HFF-Myc (cell line): ENCODE measurements around the gene AANAT.

Source experiments
- DNase-seq: peaks from one replicate; pipeline ENCODE4 v3.0.0-alpha.2; 2011; ENCODE audit warnings: low read depth; ENCODE audit errors: extremely low read depth
- H3K4me3 ChIP-seq: replicated peaks from 2 replicates; pipeline ENCODE4 v1.5.1; 2011; ENCODE audit warnings: low read depth, mild to moderate bottlenecking, control low read depth, low read length
- TF ChIP-seq, protein P1 (sequence below): IDR thresholded peaks from 2 replicates; pipeline ENCODE4 v1.5.1; 2012; ENCODE audit warnings: mild to moderate bottlenecking, low read depth, low read length, control low read depth; ENCODE audit errors: missing control alignments

The AANAT gene

GRCh38 chr17:76440751-76441362 lies 26.5 kb upstream of the AANAT start:
- TF ChIP-seq, protein P1, sequence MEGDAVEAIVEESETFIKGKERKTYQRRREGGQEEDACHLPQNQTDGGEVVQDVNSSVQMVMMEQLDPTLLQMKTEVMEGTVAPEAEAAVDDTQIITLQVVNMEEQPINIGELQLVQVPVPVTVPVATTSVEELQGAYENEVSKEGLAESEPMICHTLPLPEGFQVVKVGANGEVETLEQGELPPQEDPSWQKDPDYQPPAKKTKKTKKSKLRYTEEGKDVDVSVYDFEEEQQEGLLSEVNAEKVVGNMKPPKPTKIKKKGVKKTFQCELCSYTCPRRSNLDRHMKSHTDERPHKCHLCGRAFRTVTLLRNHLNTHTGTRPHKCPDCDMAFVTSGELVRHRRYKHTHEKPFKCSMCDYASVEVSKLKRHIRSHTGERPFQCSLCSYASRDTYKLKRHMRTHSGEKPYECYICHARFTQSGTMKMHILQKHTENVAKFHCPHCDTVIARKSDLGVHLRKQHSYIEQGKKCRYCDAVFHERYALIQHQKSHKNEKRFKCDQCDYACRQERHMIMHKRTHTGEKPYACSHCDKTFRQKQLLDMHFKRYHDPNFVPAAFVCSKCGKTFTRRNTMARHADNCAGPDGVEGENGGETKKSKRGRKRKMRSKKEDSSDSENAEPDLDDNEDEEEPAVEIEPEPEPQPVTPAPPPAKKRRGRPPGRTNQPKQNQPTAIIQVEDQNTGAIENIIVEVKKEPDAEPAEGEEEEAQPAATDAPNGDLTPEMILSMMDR: no peak
- DNase-seq: no peak
- H3K4me3 ChIP-seq: no peak overlapping the region

DNA sequence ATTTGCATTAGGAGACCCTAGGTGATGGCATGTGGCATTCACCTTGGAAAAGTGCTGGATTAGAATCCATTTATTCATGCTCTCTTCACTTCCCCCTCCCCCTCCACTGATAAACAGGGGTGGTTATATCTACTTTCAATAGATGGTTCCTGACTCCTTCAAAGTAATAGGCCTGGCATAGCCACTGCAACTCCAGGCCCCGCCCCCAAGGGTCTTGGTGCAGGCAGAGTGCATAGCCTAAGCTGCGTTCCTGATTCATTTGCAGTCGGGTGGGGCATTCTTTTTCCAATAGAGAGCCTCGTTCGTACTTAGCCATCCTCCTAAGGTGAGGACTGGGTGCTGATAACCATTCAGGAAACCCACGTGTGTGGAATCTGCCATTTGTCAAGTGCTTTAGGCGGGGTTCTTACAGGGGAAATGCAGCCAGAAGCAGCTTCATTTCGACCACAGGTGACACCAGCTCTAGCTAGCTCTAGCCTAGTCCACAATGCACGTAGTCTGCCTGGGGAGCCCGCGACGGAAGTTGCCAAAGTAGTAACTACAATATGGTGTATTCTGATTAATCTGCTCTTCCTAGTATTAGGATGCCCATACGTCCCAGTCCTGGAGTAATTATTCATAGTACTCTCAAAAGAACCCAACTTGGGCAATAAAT lies 25.6 kb upstream of the AANAT start:
- DNase-seq: no peak
- TF ChIP-seq, protein P1: no peak
- no peak overlapping the region for H3K4me3 ChIP-seq

DNA sequence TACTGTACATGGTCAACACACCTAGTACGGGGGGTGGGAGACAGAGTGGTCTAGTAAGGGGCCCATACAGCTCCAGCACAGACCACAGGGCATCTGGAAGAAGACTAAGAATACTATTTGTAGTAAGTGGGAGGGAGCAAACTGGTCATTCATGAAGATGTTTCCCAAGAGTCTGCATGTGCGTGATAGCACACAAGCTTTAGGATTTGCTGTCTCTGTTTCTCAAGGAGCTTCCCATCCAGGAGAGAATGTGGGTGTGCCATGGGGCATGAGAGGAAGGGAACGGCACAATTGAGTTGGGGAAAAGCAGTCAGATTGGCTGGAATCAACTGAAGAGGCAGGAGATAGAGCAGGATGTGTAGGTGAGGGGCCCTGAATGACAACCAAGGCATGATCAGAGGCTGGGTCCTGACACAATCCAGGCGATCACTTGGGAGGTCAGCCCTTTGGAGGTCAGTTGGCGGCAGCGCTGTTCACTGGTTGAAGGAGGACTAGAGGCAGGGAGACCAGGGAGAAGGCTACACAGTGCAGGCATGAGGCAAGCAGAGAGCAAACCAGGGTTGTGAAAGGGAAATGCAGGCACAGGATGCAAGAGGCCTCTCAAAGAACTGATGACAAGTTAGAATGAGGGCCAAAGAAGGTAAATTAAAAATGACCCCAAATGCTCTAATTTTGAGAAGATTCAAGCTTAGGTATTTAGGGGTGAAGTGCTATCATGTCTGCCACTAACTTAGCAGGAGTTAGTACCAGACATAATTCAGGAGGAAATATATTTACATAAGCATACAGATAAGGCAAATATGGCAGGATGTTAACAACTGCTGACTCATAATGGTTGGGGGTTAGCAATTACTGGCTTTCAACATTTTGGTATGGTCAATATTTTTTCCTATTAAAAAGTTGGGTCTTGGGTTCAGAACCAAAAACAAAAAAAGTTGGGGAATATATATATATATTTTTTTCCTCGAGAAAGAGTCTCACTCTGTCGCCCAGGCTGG lies 24.8 kb upstream of the AANAT start:
- TF ChIP-seq, protein P1: no peak
- DNase-seq: no peak

DNA sequence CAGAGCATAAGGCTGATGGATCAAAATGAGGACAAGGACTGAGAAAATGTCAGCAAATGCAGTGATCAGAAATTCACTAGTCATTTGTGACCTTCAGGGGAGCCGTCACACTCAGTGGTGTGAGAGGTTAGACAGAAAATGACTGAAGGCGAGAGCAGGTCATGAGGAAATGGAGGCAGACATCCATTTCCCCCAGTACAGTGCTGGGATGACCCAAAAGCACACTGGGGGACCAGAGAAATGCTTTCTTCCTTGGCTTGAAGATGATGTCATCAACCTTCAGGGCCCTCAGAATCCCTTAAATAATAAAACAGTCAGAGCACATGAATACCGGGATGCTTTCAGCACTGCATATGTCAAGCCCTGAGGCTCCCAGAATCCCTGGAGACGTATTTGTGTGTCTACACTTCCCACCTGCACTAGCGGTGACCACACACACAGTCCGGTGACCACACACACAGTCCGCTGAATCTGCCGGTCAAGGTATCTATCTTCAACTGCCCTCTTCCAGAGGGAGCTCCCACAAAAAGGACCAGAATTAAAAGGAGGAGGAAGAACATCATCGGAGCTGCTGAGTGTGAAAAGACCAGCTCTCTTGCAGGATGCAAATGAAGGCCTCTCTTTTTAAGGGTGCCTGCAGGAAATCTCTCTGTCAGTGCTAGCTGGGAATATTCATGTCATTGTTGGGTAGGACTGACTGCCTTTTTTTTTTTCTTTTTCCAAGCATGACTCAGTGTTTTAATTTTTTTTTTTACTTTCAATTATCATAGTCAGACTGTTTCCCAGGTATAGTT lies 22.7 kb upstream of the AANAT start:
- DNase-seq: no peak
- TF ChIP-seq, protein P1: no peak
- no peak overlapping the region for H3K4me3 ChIP-seq

More for the DNA sequence above, 24.8 kb upstream of the AANAT start:
- no peak overlapping the region for H3K4me3 ChIP-seq

- DNase-seq: no peak
- TF ChIP-seq, protein P1: no peak
- H3K4me3 ChIP-seq: no peak overlapping the region
These were observed 21.5 kb upstream of the AANAT start for GRCh38 chr17:76445697-76446448.
